AG08396 (cell line): ENCODE measurements around the gene EGLN1.
A peak's percentile ranks its signal among the peaks of the same experiment; 100 is the strongest.

Experiments
- DNase-seq: peaks from one replicate; pipeline ENCODE4 v3.0.0; 2012; ENCODE audit warnings: low spot score, mixed read lengths

The EGLN1 gene

GRCh38 chr1:231420959-231421545 is 1.0 kb downstream of the EGLN1 start:
- DNase-seq: peak; percentile 37

GRCh38 chr1:231420299-231420958 is 1.7 kb downstream of the EGLN1 start:
- DNase-seq: no peak

- no peak for DNase-seq
Measured at GRCh38 chr1:231419738-231420298, 2.3 kb downstream of the EGLN1 start.

GRCh38 chr1:231419147-231419546 is 2.9 kb downstream of the EGLN1 start:
- no peak for DNase-seq

GRCh38 chr1:231418741-231419107 is 3.4 kb downstream of the EGLN1 start:
- DNase-seq: no peak

- no peak for DNase-seq
Measured at GRCh38 chr1:231418101-231418740, 3.9 kb downstream of the EGLN1 start.

GRCh38 chr1:231417513-231417912 is 4.6 kb downstream of the EGLN1 start:
- no peak for DNase-seq

- no peak for DNase-seq
Measured at GRCh38 chr1:231416901-231417300, 5.2 kb downstream of the EGLN1 start.

- DNase-seq: no peak
Measured at GRCh38 chr1:231415018-231415583, 7.0 kb downstream of the EGLN1 start.

- no peak for DNase-seq
Measured at GRCh38 chr1:231414260-231415016, 7.6 kb downstream of the EGLN1 start.

- DNase-seq: no peak
Measured at GRCh38 chr1:231413749-231414082, 8.4 kb downstream of the EGLN1 start.

- no peak for DNase-seq
Measured at GRCh38 chr1:231411036-231411531, 11.0 kb downstream of the EGLN1 start.

GRCh38 chr1:231410036-231410612 is 12.0 kb downstream of the EGLN1 start:
- DNase-seq: no peak

GRCh38 chr1:231408528-231409094 is 13.5 kb downstream of the EGLN1 start:
- no peak for DNase-seq

GRCh38 chr1:231407547-231408396 is 14.3 kb downstream of the EGLN1 start:
- DNase-seq: no peak

GRCh38 chr1:231407049-231407448 is 15.0 kb downstream of the EGLN1 start:
- no peak for DNase-seq

- DNase-seq: no peak
Measured at GRCh38 chr1:231404318-231404717, 17.8 kb downstream of the EGLN1 start.

- DNase-seq: no peak
Measured at GRCh38 chr1:231401478-231401877, 20.6 kb downstream of the EGLN1 start.

- DNase-seq: no peak
Measured at GRCh38 chr1:231397886-231398671, 24.0 kb downstream of the EGLN1 start.

- DNase-seq: no peak
Measured at GRCh38 chr1:231396643-231397042, 25.4 kb downstream of the EGLN1 start.
